ENCODE measurements around the gene KIAA0586.

DNA sequence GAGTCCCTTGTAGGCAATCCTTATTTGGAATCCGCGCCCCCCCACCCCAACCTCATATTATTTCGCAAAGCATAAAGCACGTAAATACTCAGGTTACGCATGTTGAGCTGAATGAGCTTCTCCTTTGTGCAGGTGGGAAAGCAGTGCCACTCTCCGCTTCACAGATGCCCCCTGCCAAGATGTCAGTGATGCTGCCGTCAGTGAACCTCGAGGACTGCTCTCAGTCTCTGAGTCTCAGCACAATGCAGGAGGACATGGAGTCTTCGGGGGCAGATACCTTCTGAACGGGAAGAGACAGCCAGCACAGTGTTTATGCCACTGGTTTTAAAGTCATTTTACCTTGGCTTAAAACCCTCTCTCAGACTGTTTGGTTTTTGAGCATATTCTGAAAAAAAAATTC, 120.1 kb downstream of the KIAA0586 start:
- TF ChIP-seq POLR2A (IDR thresholded peaks at IDR 0.05; ENCODE audit: low read depth): no peak
- TF ChIP-seq, protein P1, sequence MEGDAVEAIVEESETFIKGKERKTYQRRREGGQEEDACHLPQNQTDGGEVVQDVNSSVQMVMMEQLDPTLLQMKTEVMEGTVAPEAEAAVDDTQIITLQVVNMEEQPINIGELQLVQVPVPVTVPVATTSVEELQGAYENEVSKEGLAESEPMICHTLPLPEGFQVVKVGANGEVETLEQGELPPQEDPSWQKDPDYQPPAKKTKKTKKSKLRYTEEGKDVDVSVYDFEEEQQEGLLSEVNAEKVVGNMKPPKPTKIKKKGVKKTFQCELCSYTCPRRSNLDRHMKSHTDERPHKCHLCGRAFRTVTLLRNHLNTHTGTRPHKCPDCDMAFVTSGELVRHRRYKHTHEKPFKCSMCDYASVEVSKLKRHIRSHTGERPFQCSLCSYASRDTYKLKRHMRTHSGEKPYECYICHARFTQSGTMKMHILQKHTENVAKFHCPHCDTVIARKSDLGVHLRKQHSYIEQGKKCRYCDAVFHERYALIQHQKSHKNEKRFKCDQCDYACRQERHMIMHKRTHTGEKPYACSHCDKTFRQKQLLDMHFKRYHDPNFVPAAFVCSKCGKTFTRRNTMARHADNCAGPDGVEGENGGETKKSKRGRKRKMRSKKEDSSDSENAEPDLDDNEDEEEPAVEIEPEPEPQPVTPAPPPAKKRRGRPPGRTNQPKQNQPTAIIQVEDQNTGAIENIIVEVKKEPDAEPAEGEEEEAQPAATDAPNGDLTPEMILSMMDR (IDR thresholded peaks at IDR 0.05): no peak
- TF ChIP-seq POLR2AphosphoS5 (IDR thresholded peaks at IDR 0.05): no peak
